BLaER1 treated with 17β-estradiol and CSF1 and Interleukin-3, amounts not matched to agents 10 nM and 100 nM (cell line): ENCODE results near the gene GID8.

Source experiments
- H3K27ac ChIP-seq, 11 experiments: shearing (Covaris generic); formaldehyde crosslinking; 2 replicates each; pipeline ENCODE4 v1.8.1; 2022
- H3K27me3 ChIP-seq, 11 experiments: shearing (Covaris generic); formaldehyde crosslinking; 2 replicates each; pipeline ENCODE4 v1.8.1; 2022
- H3K36me3 ChIP-seq, 11 experiments: shearing (Covaris generic); formaldehyde crosslinking; 2 replicates each; pipeline ENCODE4 v1.8.1; 2022
- H3K4me1 ChIP-seq, 10 experiments: shearing (Covaris generic); formaldehyde crosslinking; 2 replicates each; pipeline ENCODE4 v1.8.1; 2022
- H3K4me2 ChIP-seq, 11 experiments: shearing (Covaris generic); formaldehyde crosslinking; 2 replicates each; pipeline ENCODE4 v1.8.1; 2022
- H3K4me3 ChIP-seq, 10 experiments: shearing (Covaris generic); formaldehyde crosslinking; 2 replicates each; pipeline ENCODE4 v1.8.1; 2022
- H3K9ac ChIP-seq, 11 experiments: shearing (Covaris generic); formaldehyde crosslinking; 2 replicates each; pipeline ENCODE4 v1.8.1; 2022
- H3K9me3 ChIP-seq, 11 experiments: shearing (Covaris generic); formaldehyde crosslinking; replicated peaks in 1 of 11; 2 replicates each; pipeline ENCODE4 v1.8.1; 2022
- H4K20me1 ChIP-seq, 11 experiments: shearing (Covaris generic); formaldehyde crosslinking; 2 replicates each; pipeline ENCODE4 v1.8.1; 2022
- Cebpa-rat ChIP-seq, 11 experiments: shearing (Covaris generic); IDR thresholded peaks; 2 replicates each; pipeline ENCODE4 v1.8.1; 2022

GID8 gene

GRCh38 chr20:62927128-62927705 is 10.7 kb upstream of the GID8 start:
- TF ChIP-seq Cebpa-rat (IDR thresholded peaks at IDR 0.05), result no peak
- peak overlapping the region in 10 of 11 experiments; percentile 89 to 96 (median 94); a peak in 18 of 22 replicates for H3K27ac ChIP-seq

DNA sequence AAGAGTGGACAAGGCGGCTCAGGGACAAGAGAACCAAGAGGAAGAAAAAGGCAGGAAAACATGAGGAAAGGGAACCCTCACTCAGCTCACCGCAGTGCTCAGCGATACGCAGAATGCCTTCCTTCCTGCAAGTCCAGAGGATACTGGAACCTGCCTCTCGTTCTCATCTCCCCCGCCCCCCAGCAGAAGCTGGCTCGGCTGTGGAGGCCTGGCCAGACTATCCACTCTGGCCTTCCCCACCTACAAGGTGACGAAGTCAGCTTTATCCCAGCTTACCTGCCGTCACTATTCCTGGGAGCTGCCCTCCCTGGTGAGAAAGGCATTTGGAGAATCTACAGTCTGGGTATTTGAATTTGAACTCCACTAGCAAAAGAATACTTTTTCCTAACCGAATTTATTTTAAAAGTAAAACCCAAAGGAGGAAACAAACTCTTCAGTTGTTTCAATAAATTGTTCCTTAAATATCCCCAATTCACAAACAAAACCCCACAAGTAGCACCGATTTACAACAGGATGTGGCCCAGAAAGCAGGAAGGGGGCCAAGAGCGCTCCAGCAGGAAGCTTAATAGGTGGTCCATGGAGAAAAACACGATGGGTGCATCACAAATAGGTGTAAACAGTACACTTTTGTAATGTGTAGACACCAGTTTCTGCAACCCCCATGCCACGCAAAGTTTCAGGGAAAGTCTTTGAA is 9.6 kb upstream of the GID8 start:
- TF ChIP-seq Cebpa-rat (IDR thresholded peaks at IDR 0.05), result no peak
- Histone ChIP-seq H3K9ac (peak overlapping the region; percentile 65 to 97 (median 83)), H3K9me3 (no peaks in the 10 kb centered on the region), H3K4me3 (peak overlapping the region; percentile 58 to 95 (median 66)), H3K4me1 (peaks cover 66 to 85% (median 78%) of the 10 kb centered on the region in 10 experiments), H3K36me3 (peaks cover 5 to 27% (median 17%) of the 10 kb centered on the region in 11 experiments; a peak in 19 of 22 replicates), H3K4me2 (peak overlapping the region; percentile 85 to 100 (median 97)), H3K27me3 (no peaks in the 10 kb centered on the region), H3K27ac (peak overlapping the region; percentile 53 to 96 (median 73)), H4K20me1 (peaks cover 64 to 96% (median 91%) of the 10 kb centered on the region in 11 experiments)

More at GRCh38 chr20:62927128-62927705, 10.7 kb upstream of the GID8 start:
- peaks cover 0 to 15% (median 5%) of the 10 kb centered on the region in 11 experiments; a peak in 9 of 22 replicates for H3K36me3 ChIP-seq
- H3K9me3 ChIP-seq, result no peaks in the 10 kb centered on the region
- peaks cover 65 to 96% (median 91%) of the 10 kb centered on the region in 11 experiments for H4K20me1 ChIP-seq
- peaks cover 71 to 86% (median 83%) of the 10 kb centered on the region in 10 experiments for H3K4me1 ChIP-seq
- peak overlapping the region; percentile 66 to 98 (median 92) for H3K4me3 ChIP-seq
- no peaks in the 10 kb centered on the region for H3K27me3 ChIP-seq
- H3K4me2 ChIP-seq, result peak overlapping the region; percentile 85 to 100 (median 97)
- peak overlapping the region; percentile 92 to 98 (median 97) for H3K9ac ChIP-seq

- H4K20me1 ChIP-seq, result peaks cover 64 to 96% (median 91%) of the 10 kb centered on the region in 11 experiments
- TF ChIP-seq Cebpa-rat (IDR thresholded peaks at IDR 0.05), result no peak
Measured at GRCh38 chr20:62929051-62929538, 8.9 kb upstream of the GID8 start.

DNA sequence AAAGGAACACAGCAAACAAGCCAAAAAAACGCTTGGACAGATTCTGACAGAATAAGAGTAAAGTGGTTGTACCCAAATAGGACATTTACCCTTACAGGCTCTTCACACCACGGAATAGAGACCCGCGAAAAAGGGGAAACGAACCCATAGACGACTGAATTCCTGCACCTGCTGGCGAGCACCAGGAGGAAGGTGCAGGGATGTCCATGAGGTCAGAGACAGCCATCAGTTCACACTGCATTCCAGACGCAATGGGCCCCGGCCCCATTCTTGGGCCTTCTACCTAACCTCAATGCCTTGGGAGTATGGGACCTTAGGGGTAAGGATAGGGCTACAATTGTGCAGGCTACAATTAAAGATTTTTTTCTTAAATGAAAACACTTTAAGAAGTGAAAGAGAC is 6.5 kb upstream of the GID8 start:
- H3K27me3 ChIP-seq, result no peaks in the 10 kb centered on the region
- H3K36me3 ChIP-seq, result peaks cover 28 to 57% (median 45%) of the 10 kb centered on the region in 11 experiments
- H3K4me3 ChIP-seq, result no peak overlapping the region
- peaks cover 77 to 95% (median 89%) of the 10 kb centered on the region in 10 experiments for H3K4me1 ChIP-seq
- H3K27ac ChIP-seq, result no peak overlapping the region
- H3K4me2 ChIP-seq, result peak overlapping the region in 9 of 11 experiments; percentile 9 to 99 (median 25); a peak in 11 of 22 replicates
- H3K9ac ChIP-seq, result peak overlapping the region in 2 of 11 experiments; percentile 3 to 7; a peak in 3 of 22 replicates
- no peaks in the 10 kb centered on the region for H3K9me3 ChIP-seq
- no peak for TF ChIP-seq Cebpa-rat (IDR thresholded peaks at IDR 0.05)
- H4K20me1 ChIP-seq, result peaks cover 71 to 100% (median 97%) of the 10 kb centered on the region in 11 experiments; a peak in 21 of 22 replicates

More at GRCh38 chr20:62929051-62929538, 8.9 kb upstream of the GID8 start:
- no peaks in the 10 kb centered on the region for H3K27me3 ChIP-seq
- H3K9ac ChIP-seq, result peak overlapping the region; percentile 65 to 97 (median 83)
- peak overlapping the region; percentile 53 to 96 (median 73) for H3K27ac ChIP-seq
- peaks cover 8 to 34% (median 24%) of the 10 kb centered on the region in 11 experiments for H3K36me3 ChIP-seq
- peak overlapping the region; percentile 58 to 95 (median 66) for H3K4me3 ChIP-seq
- peaks cover 63 to 85% (median 78%) of the 10 kb centered on the region in 10 experiments for H3K4me1 ChIP-seq
- peak overlapping the region; percentile 85 to 100 (median 97) for H3K4me2 ChIP-seq
- H3K9me3 ChIP-seq, result no peaks in the 10 kb centered on the region

- Histone ChIP-seq H3K9ac (peak overlapping the region in 5 of 11 experiments; percentile 6 to 22 (median 13); a peak in 3 of 22 replicates), H3K9me3 (no peaks in the 10 kb centered on the region), H4K20me1 (peaks cover 60 to 91% (median 82%) of the 10 kb centered on the region in 11 experiments; a peak in 21 of 22 replicates), H3K4me2 (peak overlapping the region in 10 of 11 experiments; percentile 2 to 96 (median 27); a peak in 11 of 22 replicates), H3K27me3 (no peaks in the 10 kb centered on the region), H3K36me3 (peaks cover 28 to 59% (median 45%) of the 10 kb centered on the region in 11 experiments), H3K4me1 (peaks cover 63 to 79% (median 73%) of the 10 kb centered on the region in 10 experiments), H3K27ac (no peak overlapping the region), H3K4me3 (no peak overlapping the region)
- TF ChIP-seq Cebpa-rat (IDR thresholded peaks at IDR 0.05), result no peak
Measured at GRCh38 chr20:62933966-62934365, 4.0 kb upstream of the GID8 start.

DNA sequence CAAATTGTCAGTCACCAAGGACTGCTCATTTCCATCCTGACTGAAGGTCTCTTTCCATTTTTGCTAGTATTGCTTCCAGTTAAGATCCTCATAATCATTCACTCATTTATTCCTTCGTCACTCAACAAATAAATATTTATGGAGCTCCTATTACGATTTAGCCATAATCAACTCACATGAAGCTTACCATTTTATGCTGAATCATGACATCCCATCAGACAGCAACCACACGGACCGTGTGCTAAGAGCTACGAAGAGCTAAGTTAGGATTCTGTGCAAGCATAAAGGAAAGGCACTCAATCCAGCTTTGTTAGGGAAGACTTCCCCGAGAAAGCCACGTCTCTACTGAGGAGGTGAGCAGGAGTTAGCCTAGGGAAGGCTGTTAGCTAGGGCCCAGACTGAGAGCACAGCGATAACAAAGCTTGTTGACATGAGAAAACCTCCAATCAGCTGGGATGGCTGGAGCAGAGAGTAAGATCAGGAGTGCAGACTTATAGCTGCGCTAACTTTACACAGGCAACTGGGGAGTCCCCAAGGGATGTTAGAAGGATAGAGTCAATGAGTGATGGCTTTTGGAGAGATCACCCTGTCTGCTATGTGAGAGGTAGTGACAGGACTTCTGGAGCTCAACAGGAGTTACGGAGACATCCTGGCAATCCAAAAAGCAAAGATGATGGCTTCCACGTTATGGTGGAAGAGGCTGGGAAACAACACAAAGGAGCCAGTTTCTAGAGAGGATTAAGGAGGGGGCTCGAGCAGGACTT is 2.6 kb upstream of the GID8 start:
- Histone ChIP-seq H3K9ac (peak overlapping the region; percentile 93 to 99 (median 98); a peak in 16 of 22 replicates), H3K36me3 (peaks cover 28 to 59% (median 45%) of the 10 kb centered on the region in 11 experiments), H3K27ac (peak overlapping the region in 3 of 11 experiments; percentile 4 to 98 (median 6); a peak in 2 of 22 replicates), H4K20me1 (peaks cover 68 to 91% (median 84%) of the 10 kb centered on the region in 11 experiments; a peak in 21 of 22 replicates), H3K4me3 (peak overlapping the region in 8 of 10 experiments; percentile 6 to 98 (median 90); a peak in 6 of 20 replicates), H3K27me3 (no peaks in the 10 kb centered on the region), H3K4me1 (peaks cover 66 to 79% (median 76%) of the 10 kb centered on the region in 10 experiments), H3K9me3 (no peaks in the 10 kb centered on the region), H3K4me2 (peak overlapping the region; percentile 82 to 97 (median 95))
- no peak for TF ChIP-seq Cebpa-rat (IDR thresholded peaks at IDR 0.05)

- Histone ChIP-seq H4K20me1 (peaks cover 68 to 91% (median 84%) of the 10 kb centered on the region in 11 experiments; a peak in 21 of 22 replicates), H3K4me3 (peak overlapping the region; percentile 70 to 99 (median 91)), H3K4me2 (peak overlapping the region; percentile 82 to 97 (median 95)), H3K9me3 (no peaks in the 10 kb centered on the region), H3K4me1 (peaks cover 66 to 76% (median 71%) of the 10 kb centered on the region in 10 experiments), H3K9ac (peak overlapping the region; percentile 93 to 99 (median 98); a peak in 21 of 22 replicates), H3K36me3 (peaks cover 33 to 62% (median 52%) of the 10 kb centered on the region in 11 experiments), H3K27ac (peak overlapping the region in 6 of 11 experiments; percentile 4 to 99 (median 96); a peak in 4 of 22 replicates), H3K27me3 (no peaks in the 10 kb centered on the region)
- TF ChIP-seq Cebpa-rat (IDR thresholded peaks at IDR 0.05), result no peak
Measured at GRCh38 chr20:62935968-62936585, 1.9 kb upstream of the GID8 start.
